Measurements from ENCODE around the gene ANXA9. TPM values are rescaled to one million over a fixed set of nuclear protein-coding genes. Genes with fewer than 3 reads are reported as not detected.

Gene ANXA9
- polyA plus RNA-seq, 3 donors from 2014 or later, result not detected

DNA sequence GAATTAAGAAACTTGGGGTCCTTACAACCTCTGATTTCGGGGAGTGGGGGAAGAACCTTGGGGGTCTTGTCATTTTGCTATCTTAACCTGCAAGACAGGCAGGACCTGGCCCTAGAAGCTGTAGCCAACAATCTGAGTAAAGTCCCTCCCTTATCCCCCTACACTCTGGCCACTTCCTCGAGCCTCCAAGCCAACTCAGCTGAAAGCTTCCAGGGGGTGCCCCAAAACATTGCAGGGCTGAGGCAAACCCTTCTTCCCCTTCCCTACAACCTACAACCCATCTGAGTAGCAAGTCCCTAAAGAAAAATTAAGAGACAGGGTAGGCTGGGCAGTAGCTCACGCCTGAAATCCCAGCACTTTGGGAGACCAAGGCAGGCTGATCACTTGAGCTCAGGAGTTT is 12.5 kb upstream of the ANXA9 start:
- Mint-ChIP-seq H3K9me3 (no peaks in the 10 kb centered on the region), H3K36me3 (peaks cover 4 to 27% (median 10%) of the 10 kb centered on the region in 3 donors), H3K4me1 (peaks cover 40 to 41% of the 10 kb centered on the region in 2 donors), H3K4me3 (no peak overlapping the region), H3K27ac (peak overlapping the region in 3 of 6 donors; percentile 10 to 87 (median 17)), H3K27me3 (ENCODE audit: low read depth in 3 of 3) (peaks cover 0 to 4% (median 0%) of the 10 kb centered on the region in 3 donors)
- DNase-seq, result no peak

DNA sequence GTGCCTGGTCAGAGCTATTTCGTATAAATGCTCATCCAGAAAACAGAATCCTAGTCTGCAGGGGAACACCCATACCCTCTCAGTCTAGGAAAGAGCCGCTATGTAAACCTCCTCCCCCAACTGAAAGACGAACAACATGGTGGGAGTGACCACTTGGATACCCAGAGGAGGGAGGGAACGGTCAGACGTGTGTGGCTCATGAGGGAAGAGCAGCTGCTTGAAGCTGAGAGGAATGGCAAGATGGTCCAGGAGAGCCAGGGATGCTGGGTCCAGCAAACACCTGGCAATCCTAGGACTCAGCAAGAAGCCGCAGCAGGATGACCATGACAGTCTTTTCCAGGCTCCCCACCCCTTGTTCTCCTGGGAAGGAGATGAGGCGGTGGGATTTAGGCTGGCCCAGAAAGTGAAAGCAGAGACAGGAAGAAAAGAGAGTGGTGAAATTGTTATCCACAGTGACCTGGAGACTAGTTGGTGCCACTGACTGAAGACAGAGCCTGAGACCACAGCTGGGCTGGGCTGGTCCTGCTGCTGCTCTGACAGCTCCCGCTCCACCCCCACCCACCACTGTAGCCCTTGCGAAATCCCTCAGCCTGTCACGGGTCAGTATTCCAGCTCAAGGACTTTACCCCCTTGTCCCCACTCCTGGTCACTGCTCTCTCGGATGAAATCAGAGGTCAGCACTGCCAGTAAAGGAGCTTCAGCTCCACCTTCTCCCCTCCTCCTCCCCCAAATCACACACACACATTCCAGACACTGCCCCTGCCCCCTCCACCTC is 11.1 kb upstream of the ANXA9 start:
- Mint-ChIP-seq H3K27ac (peak overlapping the region; percentile 17 to 87 (median 78)), H3K4me3 (peak overlapping the region in 4 of 5 donors; percentile 24 to 45 (median 34)), H3K4me1 (peaks cover 47 to 49% of the 10 kb centered on the region in 2 donors), H3K36me3 (peaks cover 4 to 23% (median 10%) of the 10 kb centered on the region in 3 donors), H3K27me3 (ENCODE audit: low read depth in 3 of 3) (peaks cover 0 to 8% (median 0%) of the 10 kb centered on the region in 3 donors), H3K9me3 (no peaks in the 10 kb centered on the region)
- DNase-seq, result no peak

GRCh38 chr1:150971583-150972416 is 10.3 kb upstream of the ANXA9 start:
- Mint-ChIP-seq H3K9me3 (no peaks in the 10 kb centered on the region), H3K36me3 (peaks cover 0 to 15% (median 4%) of the 10 kb centered on the region in 3 donors), H3K27ac (peak overlapping the region; percentile 72 to 90 (median 86)), H3K4me3 (peak overlapping the region; percentile 82 to 88 (median 85)), H3K4me1 (peaks cover 55 to 57% of the 10 kb centered on the region in 2 donors), H3K27me3 (ENCODE audit: low read depth in 3 of 3) (peaks cover 0 to 11% (median 0%) of the 10 kb centered on the region in 3 donors)
- DNase-seq, result no peak

DNA sequence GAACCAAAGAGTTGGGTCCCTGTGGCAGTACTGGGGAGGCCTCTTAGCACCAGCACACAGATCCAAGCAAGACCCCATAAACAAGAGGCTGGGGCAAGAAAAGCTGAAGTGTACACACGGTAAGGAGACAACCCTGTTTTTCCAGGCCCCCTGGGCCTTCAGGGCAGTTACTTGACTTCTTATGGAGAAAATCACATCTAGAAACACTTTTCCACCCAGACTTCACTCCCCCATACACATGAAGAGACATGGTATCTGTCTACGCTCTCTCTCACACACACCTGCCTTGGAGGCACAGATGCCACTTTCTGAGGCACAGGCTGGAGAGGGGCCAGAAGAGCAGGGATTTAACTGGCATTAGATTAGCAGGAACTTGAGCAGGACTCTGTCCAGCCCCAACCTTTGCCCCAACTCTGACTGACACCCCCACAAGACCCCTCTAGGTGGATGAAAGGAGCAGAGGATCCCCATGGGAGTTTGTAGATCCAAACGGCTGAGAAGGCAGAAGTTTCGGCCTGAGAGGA is 9.6 kb upstream of the ANXA9 start:
- H3K4me1 Mint-ChIP-seq, result peaks cover 62 to 64% of the 10 kb centered on the region in 2 donors
- no peaks in the 10 kb centered on the region for H3K9me3 Mint-ChIP-seq
- H3K27me3 Mint-ChIP-seq (ENCODE audit: low read depth in 3 of 3), result peaks cover 0 to 11% (median 0%) of the 10 kb centered on the region in 3 donors

DNA sequence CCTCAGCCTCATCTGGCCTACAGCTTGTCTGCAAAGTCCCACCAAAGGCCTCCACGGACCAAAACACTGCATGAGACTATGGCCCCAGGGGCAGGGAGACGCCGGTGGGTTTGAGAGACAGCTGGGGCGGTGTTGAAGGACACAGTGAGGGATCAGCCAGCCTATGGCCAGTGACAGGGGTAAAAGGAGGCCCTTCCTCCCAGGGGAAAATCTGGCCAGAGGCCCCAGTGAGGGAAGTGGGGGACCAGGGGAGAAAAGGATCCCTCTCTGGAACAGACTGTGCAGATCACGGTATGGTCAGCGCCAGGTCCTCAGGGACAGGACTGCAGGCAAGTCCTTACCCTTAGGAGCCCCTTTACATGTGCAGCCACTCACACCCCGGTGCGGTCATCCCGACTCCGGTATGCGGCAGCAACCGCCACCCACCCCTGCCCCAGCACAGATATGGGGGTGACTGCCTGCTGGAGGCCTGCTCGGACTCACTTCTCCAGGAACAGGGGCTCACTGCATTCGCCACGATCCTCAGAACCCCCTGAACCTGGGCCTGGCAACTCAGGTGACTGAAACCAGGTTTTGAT is 8.7 kb upstream of the ANXA9 start:
- Mint-ChIP-seq H3K36me3 (no peaks in the 10 kb centered on the region), H3K4me3 (peak overlapping the region; percentile 82 to 88 (median 85)), H3K27me3 (ENCODE audit: low read depth in 3 of 3) (peaks cover 0 to 11% (median 0%) of the 10 kb centered on the region in 3 donors), H3K4me1 (peaks cover 65 to 68% of the 10 kb centered on the region in 2 donors), H3K9me3 (no peaks in the 10 kb centered on the region), H3K27ac (peak overlapping the region; percentile 72 to 90 (median 86))
- peak in 2 of 3 donors; percentile 6 to 23 for DNase-seq

More for the DNA sequence above, 9.6 kb upstream of the ANXA9 start:
- DNase-seq, result no peak
- H3K4me3 Mint-ChIP-seq, result peak overlapping the region; percentile 82 to 88 (median 85)
- peaks cover 0 to 8% (median 4%) of the 10 kb centered on the region in 3 donors for H3K36me3 Mint-ChIP-seq
- H3K27ac Mint-ChIP-seq, result peak overlapping the region; percentile 72 to 90 (median 86)

DNA sequence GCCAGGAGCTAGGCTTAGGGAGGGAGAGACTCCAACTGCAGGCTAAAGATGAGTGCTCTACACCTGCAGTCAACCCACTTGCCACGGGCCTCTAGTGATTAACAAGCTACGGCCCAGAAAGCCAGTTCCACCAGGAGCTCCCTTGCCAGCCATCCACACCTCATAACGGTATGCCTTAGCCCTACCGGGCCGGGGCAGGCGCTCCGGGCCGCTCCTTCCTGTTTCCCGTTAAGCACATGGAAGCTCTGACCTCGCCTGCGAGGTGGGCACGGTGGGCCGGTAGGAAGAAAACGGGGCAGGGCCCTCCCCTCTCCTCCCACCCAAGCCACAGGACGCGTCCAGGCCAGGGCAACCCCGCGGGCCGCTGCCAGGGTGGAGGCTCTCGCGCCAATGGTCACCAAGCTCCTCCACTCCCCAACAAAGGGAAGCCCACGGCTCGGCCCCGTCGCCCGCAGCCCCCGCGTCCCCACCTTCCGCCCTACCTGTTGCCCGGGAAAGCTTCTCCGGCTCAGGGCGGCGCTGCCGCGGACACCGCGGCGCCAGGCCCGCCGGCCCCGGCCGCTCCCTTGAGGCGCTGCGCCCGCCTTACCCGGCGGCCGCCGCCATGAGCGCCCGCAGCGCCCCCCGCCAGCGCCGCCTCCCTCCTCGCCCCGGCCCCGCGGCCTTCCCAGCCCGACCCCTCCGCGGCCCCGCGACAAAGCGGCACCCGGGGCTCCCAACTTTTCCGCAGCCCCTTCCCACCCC is 8.1 kb upstream of the ANXA9 start:
- H3K36me3 Mint-ChIP-seq, result no peaks in the 10 kb centered on the region
- DNase-seq, result peak in 1 of 3 donors; percentile 30
- peaks cover 66 to 75% of the 10 kb centered on the region in 2 donors for H3K4me1 Mint-ChIP-seq
- peak overlapping the region; percentile 72 to 90 (median 86) for H3K27ac Mint-ChIP-seq
- no peaks in the 10 kb centered on the region for H3K9me3 Mint-ChIP-seq
- H3K4me3 Mint-ChIP-seq, result peak overlapping the region; percentile 82 to 88 (median 85)
- H3K27me3 Mint-ChIP-seq (ENCODE audit: low read depth in 3 of 3), result peaks cover 0 to 11% (median 0%) of the 10 kb centered on the region in 3 donors

DNA sequence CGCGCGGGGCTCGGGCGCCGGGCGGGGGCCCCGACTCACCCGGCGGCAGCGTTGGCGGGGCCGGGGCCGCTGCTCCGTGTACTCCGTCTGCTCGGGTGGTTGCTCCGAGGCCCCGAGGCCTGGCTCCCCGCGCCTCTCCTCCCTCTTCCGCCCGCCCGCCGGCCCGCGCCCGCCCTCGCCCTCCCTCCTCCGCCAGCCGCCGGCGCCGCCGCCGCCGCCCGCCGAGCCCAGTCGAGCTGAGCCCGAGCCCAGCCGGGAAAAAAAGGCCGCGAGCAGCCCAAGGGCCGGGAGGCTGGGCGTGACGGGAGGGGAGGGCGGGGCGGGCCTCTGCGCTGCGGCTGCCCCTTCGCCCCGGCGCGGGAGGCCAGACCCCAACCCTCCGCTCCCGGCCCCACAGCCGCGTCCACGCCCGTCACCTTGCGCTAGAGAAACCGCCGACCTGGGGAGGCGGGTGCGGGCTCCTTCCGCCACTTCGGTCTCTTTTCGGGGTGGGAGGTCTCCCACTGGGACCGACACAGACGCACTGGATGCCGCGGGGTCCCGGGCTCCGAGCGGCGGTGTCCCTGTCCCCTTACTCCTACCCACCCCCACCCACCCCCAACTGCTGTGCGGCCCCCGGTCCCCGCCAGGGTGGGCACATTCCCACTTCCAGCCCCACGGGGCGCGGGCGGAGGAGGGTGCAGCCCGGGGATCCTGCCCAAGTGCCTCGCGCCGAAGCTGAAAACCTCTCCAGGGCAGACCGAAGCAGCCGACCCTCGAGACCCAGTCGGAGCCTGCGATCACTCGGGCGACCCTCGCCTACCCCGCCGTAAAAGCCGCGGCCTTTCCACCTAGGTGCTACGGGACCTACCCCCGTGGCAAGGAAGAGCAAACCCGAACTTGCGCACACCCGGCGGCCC is 7.3 kb upstream of the ANXA9 start, which contains the start of gene CERS2:
TSS of gene CERS2 (minus strand) at position 256 of the 899 bp plus-strand sequence. CDS start 5,745 bp downstream, outside the sequence.
- H3K4me3 Mint-ChIP-seq, result peak within 1 kb of the TSS; percentile 82 to 88 (median 85)

DNA sequence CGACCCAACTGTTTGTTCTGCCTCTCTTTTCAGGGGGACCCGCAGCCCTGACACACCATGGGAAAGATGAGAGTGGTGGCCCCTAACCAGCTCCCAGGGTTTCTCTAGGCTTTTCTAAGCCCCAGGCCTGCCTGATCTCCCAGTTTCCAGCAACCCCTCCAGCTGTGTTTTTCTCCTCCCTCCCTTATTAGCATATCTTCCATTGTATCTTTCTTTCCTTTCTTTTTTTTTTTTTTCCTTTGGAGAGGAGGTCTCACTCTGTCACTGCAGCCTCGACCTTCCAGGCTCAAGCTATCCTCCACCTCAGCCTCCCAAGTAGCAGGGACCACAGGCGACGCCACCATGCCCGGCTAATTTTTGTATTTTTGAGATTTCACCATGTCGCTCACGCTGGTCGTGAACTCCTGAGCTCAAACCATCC is 5.7 kb upstream of the ANXA9 start:
- H3K9me3 Mint-ChIP-seq, result no peaks in the 10 kb centered on the region
- H3K4me3 Mint-ChIP-seq, result peak overlapping the region; percentile 64 to 85 (median 80)
- H3K4me1 Mint-ChIP-seq, result peaks cover 56 to 67% of the 10 kb centered on the region in 2 donors
- peaks cover 0 to 11% (median 2%) of the 10 kb centered on the region in 3 donors for H3K27me3 Mint-ChIP-seq (ENCODE audit: low read depth in 3 of 3)
- H3K36me3 Mint-ChIP-seq, result no peaks in the 10 kb centered on the region
- peak overlapping the region; percentile 71 to 91 (median 88) for H3K27ac Mint-ChIP-seq
- no peak for DNase-seq

More for the DNA sequence above, 7.3 kb upstream of the ANXA9 start, which contains the start of gene CERS2:
- H3K27ac Mint-ChIP-seq, result peak within 1 kb of the TSS; percentile 72 to 91 (median 86)
- H3K36me3 Mint-ChIP-seq, result no peaks in the 10 kb centered on the region
- H3K27me3 Mint-ChIP-seq (ENCODE audit: low read depth in 3 of 3), result peaks cover 0 to 11% (median 2%) of the 10 kb centered on the region in 3 donors
- H3K9me3 Mint-ChIP-seq, result no peaks in the 10 kb centered on the region
- peaks cover 69 to 83% of the 10 kb centered on the region in 2 donors for H3K4me1 Mint-ChIP-seq
- DNase-seq, result peak; percentile 78 to 80 (median 78)

GRCh38 chr1:150976879-150977694 is 5.0 kb upstream of the ANXA9 start:
- H3K27ac Mint-ChIP-seq, result peak overlapping the region; percentile 71 to 91 (median 88)
- peaks cover 0 to 11% (median 2%) of the 10 kb centered on the region in 3 donors for H3K27me3 Mint-ChIP-seq (ENCODE audit: low read depth in 3 of 3)
- H3K9me3 Mint-ChIP-seq, result no peaks in the 10 kb centered on the region
- H3K4me1 Mint-ChIP-seq, result peaks cover 49 to 61% of the 10 kb centered on the region in 2 donors
- DNase-seq, result peak; percentile 52 to 74 (median 56)
- peak overlapping the region; percentile 64 to 85 (median 80) for H3K4me3 Mint-ChIP-seq
- H3K36me3 Mint-ChIP-seq, result no peaks in the 10 kb centered on the region

GRCh38 chr1:150979092-150980056 is 2.7 kb upstream of the ANXA9 start:
- Mint-ChIP-seq H3K9me3 (no peaks in the 10 kb centered on the region), H3K27ac (peak overlapping the region in 5 of 6 donors; percentile 18 to 73 (median 57)), H3K4me3 (peak overlapping the region; percentile 27 to 66 (median 43)), H3K27me3 (ENCODE audit: low read depth in 3 of 3) (peaks cover 0 to 7% (median 2%) of the 10 kb centered on the region in 3 donors), H3K36me3 (no peaks in the 10 kb centered on the region), H3K4me1 (peaks cover 32 to 42% of the 10 kb centered on the region in 2 donors)
- DNase-seq, result peak; percentile 82 to 85 (median 84)
